GM18507 (cell line): ENCODE measurements around the gene CTBP1.

Experiments
- DNase-seq: peaks from one replicate; pipeline ENCODE4 v3.0.0; 2011; ENCODE audit warnings: low read depth; ENCODE audit not compliant: insufficient read length; ENCODE audit errors: extremely low spot score
- FAIRE-seq: peaks from 2 replicates; lab custom pipeline; 2011; peaks lifted over from hg19 to GRCh38; lab: Jason Lieb, UNC

Gene CTBP1

DNA sequence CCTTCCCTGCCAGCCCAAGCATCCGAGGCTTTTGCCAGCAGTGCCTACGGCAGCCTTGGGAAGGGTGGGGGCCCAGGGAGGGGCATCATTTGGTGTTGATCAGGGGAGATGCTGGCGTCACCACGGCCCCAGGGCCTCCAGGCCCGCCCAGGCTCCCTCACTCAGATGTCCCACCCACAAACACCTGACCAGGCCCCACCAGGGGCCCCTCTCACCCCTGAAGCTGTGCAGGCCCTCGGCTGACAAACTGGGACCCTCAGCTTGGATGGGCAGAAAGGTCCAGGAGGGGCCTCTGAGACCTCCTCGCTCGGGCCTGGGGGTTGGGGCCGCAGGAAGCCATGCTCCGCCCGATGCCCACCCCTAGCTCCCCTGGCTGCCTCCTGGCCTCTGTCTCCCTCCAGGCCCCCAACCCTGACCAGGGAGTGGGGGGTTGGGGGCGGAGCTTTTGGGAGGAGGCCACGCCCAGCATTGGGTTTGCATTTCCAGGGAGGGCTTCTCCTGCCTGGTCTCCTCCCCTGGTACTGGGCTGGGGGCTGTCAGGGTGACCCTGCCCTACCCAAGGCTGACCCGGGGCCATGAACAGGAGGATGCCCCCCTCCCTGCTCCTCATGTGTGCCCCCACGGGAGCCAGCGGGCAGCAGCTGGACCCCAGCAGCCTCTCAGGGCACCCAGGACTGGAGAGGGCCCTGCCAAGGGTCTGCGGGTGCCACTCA, 43.2 kb downstream of the CTBP1 start:
- no peak for DNase-seq
- no peak for FAIRE-seq

DNA sequence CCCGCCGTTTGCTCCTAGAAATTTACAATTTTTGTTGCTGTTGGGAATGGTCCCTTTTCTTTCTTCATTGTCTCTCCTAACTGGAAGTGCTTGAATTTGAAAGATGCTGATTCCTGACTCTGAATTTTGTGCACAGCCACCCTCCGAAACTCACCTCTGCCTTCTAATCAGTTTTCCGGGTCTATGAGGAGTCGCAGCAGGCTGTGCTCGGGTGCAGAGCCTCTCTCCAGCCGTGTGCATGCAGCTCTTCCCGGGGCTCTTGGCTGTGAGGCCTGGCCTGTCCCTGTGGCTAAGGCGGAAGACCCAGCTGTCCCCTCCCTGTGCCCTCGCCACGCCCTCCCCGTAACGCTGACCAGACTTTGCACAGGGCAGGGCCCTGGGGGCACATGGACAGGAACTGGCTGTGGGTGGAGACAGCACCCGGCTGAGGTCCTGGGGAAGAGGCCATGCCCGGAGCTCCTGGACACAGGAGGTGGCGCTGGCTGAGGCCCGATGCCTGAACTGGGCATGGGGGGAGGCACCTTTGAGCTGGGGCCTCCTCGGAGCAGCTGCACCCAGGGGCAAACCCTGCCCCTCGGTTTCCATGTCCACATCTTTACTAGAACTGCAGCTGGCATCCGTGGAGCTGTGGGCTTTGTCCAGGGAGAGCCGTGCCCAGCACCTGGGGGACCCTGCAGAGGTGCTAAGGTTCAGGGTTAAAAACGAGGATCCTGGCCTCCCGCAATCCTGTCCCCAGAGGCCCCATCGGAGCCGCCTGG, 43.9 kb downstream of the CTBP1 start:
- FAIRE-seq (no peak), DNase-seq (no peak)

DNA sequence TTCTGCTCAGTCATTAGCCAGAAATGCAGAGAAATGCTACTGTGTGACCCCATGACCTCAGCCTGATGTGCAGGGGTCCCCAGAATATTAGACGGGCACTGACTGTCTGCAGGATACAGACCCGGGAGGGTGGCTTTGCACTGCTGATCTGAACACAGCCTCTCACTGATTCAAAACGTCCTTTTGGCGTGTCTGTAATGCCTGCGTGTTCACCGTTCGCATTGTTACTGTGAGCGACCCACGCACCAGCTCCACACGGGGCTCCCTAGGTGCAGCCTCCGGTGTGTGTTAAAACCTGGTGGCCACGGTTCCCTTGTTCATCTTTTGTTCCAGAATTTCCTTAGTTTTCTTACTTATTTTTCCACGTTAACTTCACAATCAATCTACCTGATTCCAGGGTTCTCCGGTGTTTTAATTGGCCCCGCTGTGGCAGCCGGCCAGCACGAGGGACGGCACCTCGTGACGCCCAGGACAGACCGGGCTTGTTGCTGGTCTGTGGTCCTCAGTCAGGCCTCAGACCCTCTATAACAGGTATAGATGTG, 44.6 kb downstream of the CTBP1 start:
- FAIRE-seq: no peak
- DNase-seq: no peak

DNA sequence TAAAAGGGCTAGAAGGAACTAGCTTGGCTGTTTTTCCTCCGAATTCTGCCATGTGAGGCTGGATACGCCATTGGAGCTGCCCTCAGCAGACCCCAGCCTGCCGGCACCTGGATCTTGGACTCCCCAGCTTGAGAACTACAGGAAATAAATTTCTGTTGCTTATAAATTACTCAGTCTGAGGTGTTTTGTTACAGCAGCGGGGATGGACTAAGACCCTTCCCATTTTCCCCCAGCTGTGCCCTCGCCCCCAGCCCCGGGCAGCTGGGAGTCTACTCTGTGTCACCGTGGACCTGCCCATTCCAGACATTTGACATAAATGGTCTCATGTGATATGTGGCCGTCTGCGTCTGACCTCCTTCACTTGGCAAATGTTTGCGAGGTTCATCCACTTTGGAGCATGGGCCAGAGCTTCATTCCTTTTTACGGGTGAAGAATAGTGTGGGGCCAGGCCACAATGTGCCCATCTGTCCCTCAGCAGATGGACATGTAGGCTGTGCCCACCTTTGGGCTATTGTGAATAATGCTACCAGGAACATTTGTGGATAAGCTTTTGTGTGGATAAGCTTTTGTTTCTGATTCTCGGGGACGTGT, 45.8 kb downstream of the CTBP1 start:
- FAIRE-seq (no peak), DNase-seq (no peak)

DNA sequence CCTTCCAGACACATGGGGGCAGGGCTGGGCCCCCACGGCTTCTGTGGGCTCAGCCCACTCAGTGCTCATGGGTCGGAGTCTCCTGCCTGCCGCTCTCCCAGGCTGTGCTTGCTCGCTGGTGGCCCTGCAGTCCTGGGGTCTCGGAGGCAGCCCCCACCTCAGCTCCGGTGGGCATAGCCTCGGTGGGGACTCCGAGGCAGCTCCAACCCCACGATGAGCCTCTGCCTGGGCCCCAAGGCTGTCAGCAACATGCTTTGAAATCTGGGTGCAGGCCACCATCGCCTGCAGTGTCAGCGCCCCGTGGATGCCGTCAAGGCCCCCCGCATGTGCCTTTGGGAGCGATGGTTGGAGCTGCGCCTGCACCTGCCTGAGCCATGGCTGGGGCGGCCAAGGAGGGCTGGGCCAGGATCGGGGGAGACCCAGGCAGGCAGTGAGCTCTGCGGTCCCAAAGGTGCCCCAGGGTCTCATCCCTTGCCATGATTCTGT, 46.4 kb downstream of the CTBP1 start:
- FAIRE-seq: no peak
- DNase-seq: no peak

DNA sequence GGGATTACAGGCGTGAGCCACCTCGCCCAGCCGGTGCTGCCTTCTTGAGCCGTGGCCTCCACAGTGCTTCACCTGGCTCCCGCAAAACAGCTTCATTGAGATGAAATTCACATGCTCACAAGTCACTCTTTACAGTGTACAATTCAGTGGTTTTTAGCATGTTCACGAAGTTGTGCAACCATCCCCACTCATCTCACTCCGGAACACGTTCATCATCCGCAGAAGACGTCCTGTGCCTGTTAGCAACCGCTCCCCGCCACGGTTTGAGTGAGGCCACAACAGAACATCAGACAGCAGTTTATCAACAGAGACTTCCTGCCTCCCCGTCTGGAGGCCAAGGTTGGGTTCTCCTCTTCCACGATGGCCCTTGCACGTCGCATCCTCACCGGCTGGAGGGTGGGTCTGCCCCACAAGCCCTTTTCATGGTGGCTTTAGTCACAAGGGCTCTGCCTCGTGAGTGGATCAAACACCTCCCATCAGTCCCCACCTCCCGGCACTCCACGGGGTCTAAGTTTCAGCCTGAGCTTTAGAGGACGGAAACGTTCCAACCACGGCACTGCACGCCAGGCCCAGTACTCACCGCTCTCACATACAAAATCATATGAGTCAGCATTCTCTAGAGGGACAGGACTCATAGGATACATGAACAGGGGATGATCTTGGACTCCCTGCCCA, 46.9 kb downstream of the CTBP1 start:
- DNase-seq (no peak), FAIRE-seq (no peak)

DNA sequence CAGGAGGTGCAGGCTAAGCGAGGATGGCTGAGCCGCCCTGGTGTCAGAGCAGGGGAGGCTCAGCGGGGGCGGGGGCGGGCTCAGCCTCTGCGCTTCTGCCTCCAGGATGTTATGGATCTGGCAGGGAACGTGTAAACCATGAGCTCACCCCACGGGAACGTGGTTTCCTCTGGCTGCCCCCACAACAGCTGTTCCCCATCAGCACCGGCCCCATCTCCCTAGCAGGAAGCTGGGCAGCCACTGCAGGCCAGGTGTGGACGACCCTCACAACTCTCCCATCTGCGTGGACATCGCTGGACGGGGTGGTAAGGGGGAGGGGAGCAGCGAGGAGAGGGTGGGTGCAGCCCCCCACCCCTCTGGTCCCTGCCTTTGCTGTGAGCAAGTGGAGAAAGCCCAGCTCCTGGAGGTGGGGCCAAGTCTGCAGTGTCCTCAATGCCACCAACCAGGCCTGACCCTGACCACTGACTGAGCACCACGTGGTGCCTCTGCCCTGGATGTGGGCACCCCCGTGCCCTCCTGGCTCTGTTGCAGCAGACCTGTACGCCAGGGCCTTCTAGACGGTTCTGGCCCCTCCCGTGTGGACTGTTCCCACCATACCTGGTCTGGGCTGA, 48.4 kb downstream of the CTBP1 start:
- DNase-seq: no peak
- FAIRE-seq: no peak

DNA sequence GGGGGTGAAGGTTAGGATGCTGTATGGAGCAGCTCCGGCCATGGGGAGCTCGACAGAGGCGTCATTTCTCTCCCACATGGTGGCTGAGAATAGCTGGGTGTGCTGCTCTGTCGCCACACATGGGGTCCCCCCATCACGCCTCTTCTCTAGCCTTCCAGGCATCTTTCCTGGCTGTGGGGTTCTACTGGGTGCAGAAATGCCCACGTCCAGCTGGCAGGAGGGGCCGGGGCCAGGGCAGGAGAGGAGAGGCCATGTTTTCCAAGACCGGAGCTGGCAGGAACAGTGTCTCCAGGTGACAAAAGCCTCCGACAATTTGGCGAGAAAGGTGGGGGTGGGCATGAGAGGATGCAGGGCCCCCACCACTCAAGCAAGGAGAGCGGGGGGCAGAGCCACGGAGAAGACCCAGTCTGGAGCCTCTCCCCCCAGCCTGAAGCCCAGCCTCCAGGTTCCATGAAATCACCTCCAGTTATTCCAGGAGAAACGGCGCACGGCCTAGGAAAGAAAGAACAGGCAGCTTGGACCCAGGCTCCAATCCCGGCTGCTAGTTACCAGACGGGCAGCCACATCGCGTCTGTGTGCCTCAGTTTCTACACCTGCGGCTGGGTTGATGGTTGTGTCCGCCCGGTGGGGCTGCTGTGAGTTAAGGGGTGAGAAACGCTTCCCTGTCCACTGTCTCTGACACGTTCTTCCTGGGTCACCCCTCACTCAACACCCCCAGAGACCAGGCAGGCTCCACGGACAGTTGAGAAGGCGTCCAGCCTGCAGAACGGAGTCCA, 49.2 kb downstream of the CTBP1 start:
- DNase-seq (no peak), FAIRE-seq (no peak)

DNA sequence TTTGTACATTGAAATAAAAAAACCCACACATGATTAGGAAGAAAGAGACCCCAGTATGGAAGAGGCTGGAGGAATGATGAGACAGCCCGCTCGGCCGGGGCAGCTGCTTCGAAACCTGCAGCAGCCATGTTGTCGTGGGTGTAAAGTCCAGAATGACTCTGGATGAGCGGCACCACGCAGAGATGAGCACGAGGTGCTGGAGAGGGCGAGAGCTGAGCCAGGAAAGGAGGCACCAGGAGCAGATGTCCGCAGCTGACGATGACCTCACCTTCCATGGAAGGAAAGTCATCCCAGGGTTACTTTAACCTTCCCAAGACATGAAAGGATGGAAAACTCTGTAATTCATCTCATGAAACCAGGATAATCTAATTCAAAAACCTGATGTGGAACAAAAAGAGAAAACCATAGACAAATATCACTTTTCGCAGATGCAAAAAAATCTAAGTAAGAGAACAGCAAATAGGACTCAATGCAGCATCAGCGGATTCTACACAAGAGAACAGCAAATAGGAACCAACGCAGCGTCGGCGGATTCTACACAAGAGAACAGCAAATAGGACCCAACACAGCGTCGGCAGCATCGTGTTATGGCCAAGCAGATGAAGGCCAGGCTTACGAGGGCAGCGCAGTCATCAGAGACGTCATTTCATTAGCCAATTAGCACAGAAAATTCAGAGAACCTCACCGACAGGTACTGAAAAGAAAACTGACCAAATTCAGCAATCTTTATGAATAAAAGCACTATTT, 50.7 kb downstream of the CTBP1 start:
- no peak for DNase-seq
- no peak for FAIRE-seq

DNA sequence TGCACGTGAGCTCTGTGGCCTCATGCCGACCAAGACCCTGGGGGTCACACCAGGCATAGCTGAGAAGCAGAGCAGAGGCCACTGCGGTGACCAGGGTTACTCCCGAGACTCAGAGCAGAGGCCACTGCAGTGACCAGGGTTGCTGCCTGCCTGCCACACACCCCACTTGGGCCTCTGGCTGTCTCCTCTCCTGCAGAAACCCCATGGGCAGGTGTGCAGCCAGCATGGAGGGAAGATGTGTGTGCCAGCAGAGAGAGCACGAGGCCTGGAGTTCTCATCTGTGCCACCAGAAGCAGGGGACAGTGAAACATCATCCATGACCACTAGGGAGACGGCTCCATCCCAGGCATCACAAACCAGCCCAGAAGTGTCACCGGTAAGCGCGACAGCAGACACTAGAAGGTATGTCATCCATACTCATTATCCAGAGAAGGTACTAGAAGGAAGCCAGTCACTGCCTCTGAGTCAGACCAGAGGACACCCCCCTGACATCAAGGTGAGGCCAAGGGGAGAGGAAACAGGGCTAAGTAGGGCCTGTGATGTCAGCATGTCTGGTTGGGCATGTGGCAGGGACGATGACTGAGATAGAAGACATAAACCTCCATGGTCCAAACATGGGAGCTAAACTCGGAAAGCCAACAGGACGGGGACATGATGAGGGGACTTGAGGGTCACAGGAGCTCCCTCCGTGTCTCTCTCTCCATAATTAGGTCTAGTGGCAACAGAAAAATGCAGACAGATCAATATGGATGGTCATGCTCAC, 52.3 kb downstream of the CTBP1 start:
- no peak for FAIRE-seq
- no peak for DNase-seq

DNA sequence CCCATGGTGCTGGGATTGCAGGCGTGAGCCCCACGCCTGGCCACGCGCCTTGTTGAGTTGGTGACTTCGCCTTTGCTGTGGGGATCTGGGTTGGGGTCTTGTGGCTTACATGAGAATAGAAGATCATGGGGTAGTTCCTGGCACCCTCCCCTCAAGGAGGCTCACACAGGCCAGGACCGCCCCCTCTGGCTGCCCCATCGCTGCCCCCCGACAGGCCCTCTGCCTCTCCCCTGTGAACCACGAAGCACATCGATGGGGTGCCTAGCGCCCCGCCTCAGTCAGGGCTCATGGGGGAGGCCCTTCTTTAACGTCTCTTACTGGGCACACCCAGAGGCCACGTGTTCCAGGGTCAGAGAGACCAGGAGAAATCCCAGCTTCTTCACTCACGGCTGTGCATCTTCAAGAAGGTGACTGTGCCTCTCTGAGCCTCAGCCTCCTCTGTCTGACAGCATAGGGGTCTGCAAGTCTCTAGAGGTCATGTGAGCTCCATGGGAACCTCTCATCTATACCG, 53.0 kb downstream of the CTBP1 start:
- no peak for FAIRE-seq
- DNase-seq: no peak

DNA sequence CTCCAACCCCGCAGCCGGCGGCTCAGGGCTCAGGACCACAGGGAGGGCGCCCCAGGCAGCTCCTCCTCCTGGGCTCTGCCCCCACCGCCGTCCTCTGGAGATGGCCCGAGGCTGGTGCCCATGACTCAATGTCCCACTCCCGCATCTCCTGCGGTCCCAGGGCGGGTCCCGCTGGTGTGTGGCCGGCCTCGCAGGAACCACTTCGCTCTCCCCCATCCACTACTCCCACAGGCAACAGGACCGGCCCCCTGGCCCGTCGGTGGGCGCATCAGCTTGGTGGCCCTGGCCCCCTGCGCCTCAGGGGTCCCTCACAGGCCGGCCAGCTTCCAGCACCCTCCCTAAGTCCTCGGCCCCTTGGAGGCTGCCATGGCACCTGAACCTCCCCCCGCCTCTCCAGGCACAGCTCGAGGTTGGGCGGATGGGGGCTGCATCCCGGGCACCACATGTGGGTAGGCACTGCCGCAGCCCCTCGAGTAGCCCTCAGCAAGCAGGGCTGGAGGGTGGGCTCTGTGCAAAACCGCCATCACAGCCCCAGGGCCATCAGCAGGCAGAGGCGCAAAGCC, 53.7 kb downstream of the CTBP1 start:
- DNase-seq (no peak), FAIRE-seq (no peak)

DNA sequence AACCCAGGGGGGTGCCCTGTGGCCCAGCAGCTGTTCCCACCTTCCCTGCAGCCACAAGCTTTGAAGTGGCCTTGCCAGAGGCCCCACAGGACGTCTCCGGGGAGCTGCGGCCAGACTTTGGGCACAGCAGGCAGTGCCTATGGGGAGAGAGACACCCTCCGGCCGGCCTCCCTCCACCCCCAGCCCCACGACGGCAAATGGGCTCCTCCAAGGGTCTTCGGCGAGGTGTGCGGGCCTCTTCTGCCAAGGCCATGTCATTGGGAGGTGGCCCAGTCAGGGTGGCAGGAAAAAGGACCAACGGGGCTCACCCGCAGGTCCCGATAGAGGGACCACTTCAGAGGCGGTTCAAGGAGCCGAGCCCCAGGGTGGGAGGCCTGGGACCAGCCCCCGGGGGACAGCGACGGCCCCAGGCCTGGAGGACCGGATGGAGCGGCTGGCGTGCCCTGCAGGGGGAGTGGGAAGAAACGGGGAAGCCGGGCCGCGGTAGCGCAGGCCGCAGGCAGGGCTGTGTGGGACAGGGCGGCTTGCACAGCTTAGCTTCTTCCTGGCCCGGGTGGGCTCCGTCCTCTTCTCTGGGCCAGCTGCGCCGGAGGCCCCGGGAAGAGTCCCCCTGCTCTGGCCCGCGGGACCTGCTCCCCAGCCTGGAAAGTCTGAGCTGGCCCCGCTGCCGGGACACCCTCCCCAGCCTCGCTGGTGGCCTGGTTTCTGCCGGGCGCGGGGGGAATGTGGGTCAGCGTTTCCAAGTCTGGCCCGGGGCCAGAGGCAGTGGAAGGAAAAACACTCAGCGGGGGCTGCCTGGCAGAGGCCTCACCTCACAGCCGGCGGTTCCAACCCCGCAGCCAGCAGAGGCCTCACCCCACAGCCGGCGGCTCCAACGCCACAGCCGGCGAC, 54.7 kb downstream of the CTBP1 start:
- FAIRE-seq: no peak
- no peak for DNase-seq

DNA sequence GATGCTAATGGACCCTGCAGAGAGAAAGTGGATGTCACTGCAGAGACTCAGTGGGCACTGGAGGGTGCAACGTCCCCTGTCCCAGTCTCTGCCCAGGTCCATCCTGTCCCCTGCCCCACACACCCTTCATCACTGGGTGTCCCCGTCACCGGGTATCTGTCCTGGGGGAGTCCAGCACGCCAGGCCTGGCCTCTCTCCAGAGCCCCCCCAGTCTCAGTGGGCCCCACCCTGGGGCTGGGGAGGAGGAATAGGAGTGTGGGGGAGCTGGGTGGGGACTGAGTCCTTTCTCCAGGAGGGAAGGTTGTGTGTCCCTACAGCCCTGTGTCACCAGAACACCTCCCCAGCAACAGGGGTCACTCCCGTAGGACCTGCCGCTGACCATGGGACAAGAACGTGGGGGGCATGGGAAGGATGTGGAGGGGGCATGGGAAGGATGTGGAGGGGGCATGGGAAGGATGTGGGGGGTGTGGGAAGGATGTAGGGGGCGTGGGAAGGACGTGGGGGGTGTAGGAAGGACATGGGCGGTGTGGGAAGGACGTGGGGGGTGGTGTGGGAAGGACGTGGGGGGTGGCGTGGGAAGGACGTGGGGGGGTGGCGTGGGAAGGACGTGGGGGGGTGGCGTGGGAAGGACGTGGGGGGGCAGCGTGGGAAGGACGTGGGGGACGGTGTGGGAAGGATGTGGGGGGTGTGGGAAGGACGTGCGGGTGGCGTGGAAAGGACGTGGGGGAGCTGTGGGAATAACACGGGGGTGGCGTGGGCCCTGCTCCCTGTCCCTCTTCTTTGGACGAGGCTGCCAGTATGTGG, 55.5 kb downstream of the CTBP1 start:
- DNase-seq (no peak), FAIRE-seq (no peak)

DNA sequence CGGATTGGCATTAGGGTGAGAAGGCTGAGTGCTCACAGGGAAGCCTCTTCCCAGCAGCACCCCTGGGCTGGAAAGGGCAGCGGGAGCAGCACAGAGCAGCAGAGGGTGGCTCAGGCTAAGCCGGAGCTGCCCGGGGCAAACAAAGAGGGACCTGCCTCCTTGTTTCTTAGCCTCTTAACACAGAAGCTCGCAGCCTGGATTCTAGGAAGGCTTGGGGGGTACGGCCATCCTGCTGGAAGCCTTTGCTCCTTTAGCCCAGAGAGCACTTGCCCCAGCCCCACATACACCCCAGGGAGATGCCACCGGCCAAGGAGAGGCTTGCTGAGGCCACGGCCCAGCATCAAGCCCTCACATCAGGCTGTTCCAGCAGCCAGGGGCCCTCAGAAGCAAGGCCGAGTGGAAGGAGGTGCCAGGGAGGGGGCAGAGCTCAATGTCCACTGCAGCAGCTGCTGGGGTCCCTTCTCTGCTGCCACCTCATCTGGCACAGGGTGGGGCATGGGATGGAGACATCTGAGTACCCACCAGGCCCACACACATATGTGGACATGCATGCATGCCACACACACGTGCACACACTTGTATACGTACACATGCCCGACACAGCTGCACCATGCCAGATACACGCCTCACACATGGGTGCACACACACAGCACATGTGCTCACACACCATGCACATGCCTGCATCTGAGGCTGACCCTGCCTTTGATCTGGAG, 56.3 kb downstream of the CTBP1 start:
- no peak for FAIRE-seq
- DNase-seq: no peak
